ENCODE data around the gene TJP1. TPM values are rescaled to one million over a fixed set of nuclear protein-coding genes. Genes with fewer than 3 reads are reported as not detected.

The TJP1 gene
- total RNA-seq, 1 experiment from 2014 or later = 67.0 TPM

- Histone ChIP-seq H3K9ac (ENCODE audit: low read length) (no peak overlapping the region), H3K79me2 (ENCODE audit: low read length) (no peaks in the 10 kb centered on the region), H3K36me3 (ENCODE audit: low read depth, low read length) (peaks cover 95% of the 10 kb centered on the region), H3K9me3 (ENCODE audit: low read length) (peaks cover 7% of the 10 kb centered on the region; the same call in 1 of the 2 replicates), H3K4me2 (ENCODE audit: low read length) (no peak overlapping the region), H3K4me3 (ENCODE audit: low read length) (no peak overlapping the region), H3K27me3 (ENCODE audit: low read length) (no peaks in the 10 kb centered on the region), H2AFZ (ENCODE audit: low read length) (no peak overlapping the region), H3F3A (ENCODE audit: low read length, unreplicated experiment) (no peaks in the 10 kb centered on the region), H3K27ac (ENCODE audit: low read length) (no peak overlapping the region), H3K4me1 (ENCODE audit: insufficient read depth, low read length) (no peaks in the 10 kb centered on the region), H3K9me2 (replicated peaks; ENCODE audit: low read length) (no peaks in the 10 kb centered on the region), H4K20me1 (ENCODE audit: low read length) (no peaks in the 10 kb centered on the region)
- TF ChIP-seq EZH2phosphoT487 (IDR thresholded peaks at IDR 0.05; ENCODE audit: borderline replicate concordance, low read length) (no peak), EZH2 (IDR thresholded peaks at IDR 0.05; ENCODE audit: low read length, unreplicated experiment) (no peak), CTCF (conservative IDR thresholded peaks at IDR 0.05; ENCODE audit: low read depth, low read length) (no peak)
- BruUV-seq (replicated peaks) = no TSS peak
- DNase-seq = no peak
- intact Hi-C loops (cut with micrococcal nuclease) = no loop called here
- no peak for ATAC-seq
- ChIA-PET POLR2A (ENCODE audit: unreplicated experiment) (no interaction called here), CTCF (interaction anchor here (0.6 kb wide), 1 partner anchor 96 kb away, joined by 5 read pairs; no protein-coding TSS in a partner anchor)
Observed at GRCh38 chr15:29724026-29724425, 98.2 kb downstream of the TJP1 start.

- Histone ChIP-seq H3F3A (ENCODE audit: low read length, unreplicated experiment) (no peaks in the 10 kb centered on the region), H3K4me3 (ENCODE audit: low read length) (no peak overlapping the region), H4K20me1 (ENCODE audit: low read length) (no peaks in the 10 kb centered on the region), H3K9me2 (replicated peaks; ENCODE audit: low read length) (no peaks in the 10 kb centered on the region), H3K4me2 (ENCODE audit: low read length) (no peak overlapping the region), H3K27ac (ENCODE audit: low read length) (no peak overlapping the region), H3K36me3 (ENCODE audit: low read depth, low read length) (peaks cover 75% of the 10 kb centered on the region), H2AFZ (ENCODE audit: low read length) (no peak overlapping the region), H3K9me3 (ENCODE audit: low read length) (no peaks in the 10 kb centered on the region), H3K4me1 (ENCODE audit: insufficient read depth, low read length) (no peaks in the 10 kb centered on the region), H3K9ac (ENCODE audit: low read length) (no peak overlapping the region), H3K79me2 (ENCODE audit: low read length) (no peaks in the 10 kb centered on the region), H3K27me3 (ENCODE audit: low read length) (no peaks in the 10 kb centered on the region)
- DNase-seq (no peak), ATAC-seq (no peak)
- intact Hi-C loops (cut with micrococcal nuclease) = no loop called here
- CTCF ChIA-PET = interaction anchor here (0.6 kb wide), 1 partner anchor 211 kb away, joined by 4 read pairs; no protein-coding TSS in a partner anchor
- TF ChIP-seq EZH2 (IDR thresholded peaks at IDR 0.05; ENCODE audit: low read length, unreplicated experiment) (no peak), EZH2phosphoT487 (IDR thresholded peaks at IDR 0.05; ENCODE audit: borderline replicate concordance, low read length) (no peak), CTCF (conservative IDR thresholded peaks at IDR 0.05; ENCODE audit: low read depth, low read length) (no peak)
- BruUV-seq (replicated peaks) = no TSS peak
- POLR2A ChIA-PET (ENCODE audit: unreplicated experiment) = no interaction called here
Observed at GRCh38 chr15:29713784-29714183, 108.5 kb downstream of the TJP1 start.

GRCh38 chr15:29712149-29712885 lies 110.0 kb downstream of the TJP1 start:
- ChIA-PET CTCF (no interaction called here), POLR2A (ENCODE audit: unreplicated experiment) (no interaction called here)
- no peak overlapping the region for H3K4me3 ChIP-seq (ENCODE audit: low read length)
- BruUV-seq (replicated peaks) = no TSS peak
- no peaks in the 10 kb centered on the region for H3K9me2 ChIP-seq (replicated peaks; ENCODE audit: low read length)
- no peaks in the 10 kb centered on the region for H3K79me2 ChIP-seq (ENCODE audit: low read length)
- no peaks in the 10 kb centered on the region for H3F3A ChIP-seq (ENCODE audit: low read length, unreplicated experiment)
- TF ChIP-seq EZH2 (IDR thresholded peaks at IDR 0.05; ENCODE audit: low read length, unreplicated experiment) = no peak
- no peak for TF ChIP-seq EZH2phosphoT487 (IDR thresholded peaks at IDR 0.05; ENCODE audit: borderline replicate concordance, low read length)
- TF ChIP-seq CTCF (conservative IDR thresholded peaks at IDR 0.05; ENCODE audit: low read depth, low read length) = no peak
- no peak overlapping the region for H3K4me2 ChIP-seq (ENCODE audit: low read length)
- no peaks in the 10 kb centered on the region for H3K27me3 ChIP-seq (ENCODE audit: low read length)
- no peak overlapping the region for H2AFZ ChIP-seq (ENCODE audit: low read length)
- DNase-seq (no peak), ATAC-seq (no peak)
- H3K4me1 ChIP-seq (ENCODE audit: insufficient read depth, low read length) = no peaks in the 10 kb centered on the region
- H3K9ac ChIP-seq (ENCODE audit: low read length) = no peak overlapping the region
- intact Hi-C loops (cut with micrococcal nuclease) = no loop called here
- peaks cover 73% of the 10 kb centered on the region for H3K36me3 ChIP-seq (ENCODE audit: low read depth, low read length)
- H3K9me3 ChIP-seq (ENCODE audit: low read length) = no peaks in the 10 kb centered on the region
- H4K20me1 ChIP-seq (ENCODE audit: low read length) = no peaks in the 10 kb centered on the region
- H3K27ac ChIP-seq (ENCODE audit: low read length) = no peak overlapping the region

All from PC-3 (cell line).